ENCODE data around the gene MAP3K4.

MAP3K4 gene

DNA sequence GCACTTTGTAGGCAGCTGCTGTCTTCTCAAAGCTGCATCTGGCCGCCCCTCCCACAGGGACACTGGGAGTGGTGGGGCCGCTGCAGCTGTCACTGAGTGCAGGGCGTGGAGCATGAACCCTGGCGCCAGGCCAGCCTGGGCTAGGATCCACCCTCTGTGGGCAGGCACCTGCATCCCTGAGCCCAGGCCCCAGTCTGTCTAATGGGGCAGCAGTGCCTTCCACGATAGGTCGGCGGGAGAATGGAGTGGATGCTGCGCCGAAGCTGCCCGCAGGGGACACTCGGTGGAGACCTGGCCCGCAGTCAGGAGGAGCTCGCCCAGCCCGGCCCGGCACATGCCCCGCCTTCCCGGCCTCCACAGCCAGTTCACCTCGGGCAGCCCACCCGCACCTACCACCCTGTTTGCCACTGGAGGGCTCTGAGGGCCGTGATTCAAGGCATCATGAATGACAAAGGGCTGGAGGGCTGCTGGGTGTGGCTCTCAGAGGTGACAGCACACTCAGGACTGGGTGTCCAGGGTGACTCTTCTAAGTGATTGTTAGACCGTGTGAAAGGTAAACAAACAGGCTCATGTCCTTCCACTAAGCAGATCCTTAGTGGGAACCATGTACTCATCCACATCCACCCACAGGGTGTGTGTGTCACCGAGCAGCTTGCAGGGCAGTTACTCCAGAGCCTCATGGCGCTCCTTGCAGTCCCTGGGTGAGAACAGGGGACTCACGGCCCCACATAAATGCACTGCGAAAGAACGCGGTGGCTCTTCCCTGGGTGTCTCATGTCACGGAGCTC, 148.4 kb downstream of the MAP3K4 start:
- no peak for DNase-seq (ENCODE audit: low read depth in 4 of 4, low spot score in 1 of 4)

DNA sequence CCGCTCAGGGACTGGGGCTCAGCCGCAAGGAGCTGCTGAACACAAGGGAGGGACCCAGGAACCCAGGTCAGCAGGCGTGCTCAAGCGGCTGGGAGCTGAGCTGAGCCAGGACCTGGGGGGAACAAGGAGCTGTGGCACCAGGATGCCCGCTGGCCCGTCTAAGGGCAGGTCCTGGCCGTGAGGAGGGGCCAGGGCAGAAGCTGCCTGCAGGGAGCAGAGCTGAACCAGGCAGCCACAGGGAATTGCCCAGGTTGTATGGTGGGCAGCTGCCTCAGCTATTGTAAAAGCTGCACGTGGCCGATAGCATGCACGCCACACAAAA, 148.9 kb downstream of the MAP3K4 start:
- no peak for DNase-seq (ENCODE audit: low read depth in 4 of 4, low spot score in 1 of 4)

DNA sequence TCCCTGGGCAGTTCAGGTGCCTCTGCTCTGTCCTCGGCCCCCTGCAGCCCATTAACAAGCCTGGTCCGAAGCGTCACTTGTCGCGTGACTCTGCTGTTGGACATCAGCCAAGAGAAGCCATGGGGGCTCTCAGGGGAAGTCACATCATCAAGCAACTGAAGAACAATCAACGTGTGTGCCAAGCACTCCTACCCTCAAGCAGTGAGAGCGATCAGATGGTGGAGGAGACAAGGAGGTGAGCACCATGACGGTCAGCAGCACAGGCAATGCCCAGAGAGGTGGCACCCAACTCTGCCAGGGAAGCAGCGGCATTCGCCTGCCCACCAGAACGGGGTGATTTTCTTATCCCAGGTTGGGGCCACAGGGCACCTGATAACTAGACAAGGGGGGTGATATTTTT, 149.6 kb downstream of the MAP3K4 start:
- DNase-seq (ENCODE audit: low read depth in 4 of 4, low spot score in 1 of 4): no peak

DNA sequence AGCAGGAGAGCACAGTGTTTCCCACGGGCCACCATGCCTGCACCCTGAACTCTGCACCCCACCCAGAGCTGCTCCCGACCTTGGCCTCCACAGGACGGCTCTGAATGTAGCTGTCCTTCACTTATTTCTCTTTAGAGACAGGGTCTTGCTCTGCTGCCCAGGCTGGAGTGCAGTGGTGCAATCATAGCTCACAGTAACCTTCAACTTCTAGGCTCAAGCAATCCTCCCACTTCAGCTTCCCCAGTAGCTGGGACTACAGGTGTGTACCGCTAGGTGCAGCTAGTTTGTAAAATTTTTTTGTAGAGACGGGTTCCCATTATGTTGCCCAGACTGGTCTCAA, 151.4 kb downstream of the MAP3K4 start:
- no peak for DNase-seq (ENCODE audit: low read depth in 4 of 4, low spot score in 1 of 4)

DNA sequence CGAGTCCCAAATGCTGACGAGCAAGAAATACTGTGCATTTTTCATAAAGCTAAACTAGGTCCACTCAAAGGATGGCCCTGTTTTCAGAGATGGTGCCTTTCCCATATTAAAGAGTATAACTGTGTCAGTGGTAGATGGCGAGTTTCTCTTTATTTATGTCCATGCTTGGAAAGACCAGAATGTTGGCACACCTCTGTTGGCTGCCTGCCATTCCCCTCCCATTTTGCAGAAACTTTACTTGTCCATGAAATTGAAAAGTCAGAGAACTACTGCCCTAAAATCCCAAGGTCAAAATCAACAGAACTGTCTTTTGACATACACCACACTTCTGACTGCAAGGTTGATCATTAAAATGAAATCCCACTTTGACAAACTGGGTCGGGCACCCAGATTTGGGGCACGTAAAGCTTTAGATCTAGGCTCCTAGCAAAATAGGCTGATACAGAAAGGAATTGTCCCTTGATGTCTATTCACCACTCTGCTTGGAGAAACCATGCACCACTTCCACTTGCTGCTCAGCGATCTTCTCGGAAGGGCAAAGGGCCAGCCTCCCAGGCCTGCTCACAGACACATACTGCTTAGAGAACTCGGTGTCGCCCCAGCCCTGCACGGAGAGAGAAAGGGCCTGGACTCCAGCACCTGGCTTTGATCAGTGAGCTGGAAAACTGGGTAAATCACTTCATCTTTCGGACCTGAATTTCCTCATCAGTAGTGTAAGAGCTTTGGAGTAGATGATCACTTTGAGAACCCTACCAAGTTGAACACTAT, 152.3 kb downstream of the MAP3K4 start:
- DNase-seq (ENCODE audit: low read depth in 4 of 4, low spot score in 1 of 4): no peak

DNA sequence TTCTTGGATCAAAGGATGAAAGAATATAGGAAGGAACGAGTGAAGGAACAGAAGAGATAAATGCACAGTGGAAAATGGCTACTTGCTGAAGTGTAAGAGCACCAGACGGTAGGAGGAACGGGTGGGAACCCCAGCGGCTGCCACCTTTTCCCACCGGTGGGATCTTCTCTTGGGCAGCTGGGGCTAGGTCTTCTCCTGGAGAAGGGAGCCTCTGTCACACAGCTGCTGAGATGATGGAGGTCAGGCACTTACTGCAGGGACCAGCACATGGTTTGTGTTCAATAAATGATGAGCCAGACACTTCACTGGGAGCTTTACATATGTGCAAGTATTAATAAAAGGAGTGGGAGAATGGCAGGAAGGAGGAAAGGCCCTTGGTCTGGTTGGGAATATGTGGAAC, 158.6 kb downstream of the MAP3K4 start:
- DNase-seq (ENCODE audit: low read depth in 4 of 4, low spot score in 1 of 4): no peak

DNA sequence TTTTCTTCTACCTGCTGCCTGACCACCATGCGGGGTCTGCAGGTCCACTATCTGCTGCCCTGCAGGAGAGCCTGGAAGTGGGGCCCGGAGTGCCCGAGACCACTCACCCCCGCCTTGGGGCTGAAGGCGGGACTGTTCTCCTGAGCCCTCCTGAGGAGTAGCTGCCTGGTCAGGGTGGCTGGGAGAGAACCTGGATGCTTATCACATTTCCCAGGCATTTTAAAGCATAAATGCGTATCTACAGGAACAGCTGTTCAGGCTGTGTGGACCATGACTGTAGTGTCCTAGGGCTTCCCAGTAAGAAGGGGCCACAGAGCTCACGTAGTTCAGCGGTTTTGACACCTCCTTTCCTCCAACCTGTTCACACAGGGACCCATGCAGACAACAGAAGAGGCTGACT, 159.0 kb downstream of the MAP3K4 start:
- DNase-seq (ENCODE audit: low read depth in 4 of 4, low spot score in 1 of 4): no peak

DNA sequence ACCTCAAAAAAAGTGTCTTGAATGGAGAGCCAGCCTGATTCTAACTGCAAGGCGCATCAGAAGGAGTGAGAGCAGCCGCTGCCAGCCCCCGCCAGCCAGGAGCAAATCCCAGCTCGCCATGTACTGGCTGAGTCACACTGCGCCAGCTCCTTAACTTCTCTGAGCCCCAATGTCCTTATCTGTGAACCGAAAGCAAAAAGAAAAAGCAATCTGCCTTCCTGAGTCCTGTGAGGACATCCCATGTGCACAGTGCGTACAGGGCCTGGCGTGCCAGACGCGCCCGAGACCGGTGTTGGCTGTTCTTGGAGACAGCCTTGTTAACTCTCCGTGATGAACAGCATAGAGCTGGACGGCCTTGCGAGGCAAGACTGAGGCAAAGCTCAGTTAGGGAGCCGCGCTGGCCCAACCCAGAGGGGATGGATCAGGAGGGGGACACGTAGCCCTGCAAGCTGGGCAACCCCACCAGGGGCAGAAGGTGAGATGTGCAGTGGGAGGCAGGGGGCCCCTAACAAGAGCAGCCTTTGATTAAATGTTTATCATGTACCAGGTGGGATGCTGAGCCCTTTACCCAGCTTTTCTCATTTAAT, 159.6 kb downstream of the MAP3K4 start:
- no peak for DNase-seq (ENCODE audit: low read depth in 4 of 4, low spot score in 1 of 4)

DNA sequence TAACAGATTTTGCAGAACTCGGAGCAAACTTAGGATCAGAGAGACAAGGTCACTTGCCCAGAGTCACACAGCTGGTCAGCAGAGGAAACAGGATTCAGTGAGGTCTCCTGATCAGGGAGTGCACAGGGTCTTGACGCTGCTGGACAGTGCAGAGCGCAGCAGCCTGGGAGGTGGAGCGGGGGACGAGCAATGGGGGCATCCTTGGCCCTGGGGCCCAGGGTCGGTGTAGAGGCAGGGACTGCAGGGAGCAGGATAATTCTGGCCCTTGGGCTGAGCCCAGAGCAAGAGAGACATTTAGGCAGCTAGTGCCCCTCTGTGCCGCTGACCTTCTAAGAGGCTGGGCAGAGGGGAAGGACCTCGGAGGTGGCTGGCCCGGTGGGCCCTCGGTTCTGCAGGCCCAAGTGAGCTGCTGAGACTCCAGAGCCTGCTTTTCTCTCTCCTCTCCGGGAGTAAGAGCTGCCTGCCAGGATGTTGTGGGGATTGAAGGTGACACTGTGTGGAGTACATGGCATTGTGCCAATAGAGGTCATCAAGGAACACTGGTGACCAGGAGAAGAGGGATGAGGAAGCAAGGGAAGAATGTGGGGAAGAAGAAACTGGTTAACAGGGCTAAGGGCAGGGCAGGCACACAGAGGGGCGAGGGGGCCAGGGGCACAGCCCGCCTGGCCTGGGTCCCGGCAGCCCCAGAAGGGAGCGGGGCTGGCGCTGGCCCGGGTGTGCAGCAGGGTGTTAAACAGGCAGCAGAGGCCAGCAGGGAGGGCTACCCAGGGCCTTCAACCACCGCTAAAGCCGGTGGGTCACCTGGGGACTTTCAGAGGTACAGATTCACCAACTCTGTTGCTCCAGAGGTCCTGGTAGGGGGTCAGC, 160.3 kb downstream of the MAP3K4 start:
- DNase-seq (ENCODE audit: low read depth in 4 of 4, low spot score in 1 of 4): no peak

DNA sequence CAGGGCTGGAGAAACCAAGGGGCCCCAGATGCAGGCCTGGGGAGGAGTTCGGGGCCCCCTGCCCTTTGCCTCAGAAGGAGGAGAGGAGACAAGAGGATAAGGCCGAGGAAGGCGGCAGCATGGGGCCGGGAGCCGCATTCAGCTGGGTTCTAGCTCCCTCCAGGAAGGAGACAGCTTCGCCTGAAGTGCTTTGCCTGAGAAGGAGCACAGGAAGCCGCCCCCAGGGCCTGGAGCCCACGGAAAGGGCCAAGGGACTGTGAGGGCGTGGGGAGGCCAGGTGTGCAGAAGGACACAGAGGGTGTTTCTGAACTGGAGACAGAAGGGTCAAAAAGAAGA, 160.9 kb downstream of the MAP3K4 start:
- no peak for DNase-seq (ENCODE audit: low read depth in 4 of 4, low spot score in 1 of 4)

DNA sequence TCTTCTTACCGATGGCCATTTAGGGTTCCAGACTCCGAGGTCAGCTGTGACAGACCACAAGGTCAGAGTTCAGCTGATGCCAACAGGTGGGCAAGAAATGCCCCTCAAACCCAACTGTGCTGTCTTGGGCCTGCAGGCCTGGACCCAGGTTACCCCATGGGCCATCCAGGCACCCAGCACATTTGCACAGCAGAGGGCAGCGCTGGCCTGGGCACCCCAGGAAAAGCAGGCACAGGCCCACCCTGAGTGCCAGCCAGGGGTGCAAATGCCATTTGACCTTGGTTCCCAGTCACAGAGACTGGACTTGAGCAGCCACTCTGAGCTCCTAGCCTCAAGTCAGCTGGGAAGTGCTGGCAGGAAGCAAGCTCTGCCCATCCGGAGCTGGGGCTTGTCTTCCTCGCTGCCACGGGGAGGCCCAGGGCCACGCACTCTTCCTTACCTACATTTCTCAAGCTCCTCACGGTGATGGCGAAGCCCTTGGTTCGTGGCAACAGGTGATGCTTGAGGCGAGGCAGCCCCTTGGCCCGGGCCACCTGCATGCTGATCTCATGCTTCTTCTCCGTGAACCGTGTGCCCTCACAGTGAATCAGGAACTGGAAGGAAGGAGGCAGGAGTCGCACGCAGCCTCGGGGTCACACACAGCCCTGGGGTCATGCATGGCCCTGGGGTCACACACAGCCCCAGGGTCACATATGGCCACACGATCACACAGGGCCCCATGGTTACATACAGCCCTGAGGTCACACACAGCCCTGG, 161.5 kb downstream of the MAP3K4 start:
- DNase-seq (ENCODE audit: low read depth in 4 of 4, low spot score in 1 of 4): no peak

DNA sequence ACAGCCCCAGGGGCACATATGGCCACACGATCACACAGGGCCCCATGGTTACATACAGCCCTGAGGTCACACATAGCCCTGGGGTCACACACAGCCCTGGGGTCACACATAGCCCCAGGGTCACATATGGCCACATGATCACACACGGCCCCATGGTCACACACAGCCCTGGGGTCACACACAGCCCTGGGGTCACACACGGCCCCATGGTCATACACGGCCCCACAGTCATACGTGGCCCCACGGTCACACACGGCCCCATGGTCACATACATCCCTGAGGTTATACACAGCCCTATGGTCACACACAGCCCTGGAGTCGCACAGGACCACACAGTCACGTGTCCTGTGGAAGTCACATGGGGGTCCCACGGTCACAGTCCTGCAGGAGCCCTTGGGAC, 162.2 kb downstream of the MAP3K4 start:
- DNase-seq (ENCODE audit: low read depth in 4 of 4, low spot score in 1 of 4): no peak

DNA sequence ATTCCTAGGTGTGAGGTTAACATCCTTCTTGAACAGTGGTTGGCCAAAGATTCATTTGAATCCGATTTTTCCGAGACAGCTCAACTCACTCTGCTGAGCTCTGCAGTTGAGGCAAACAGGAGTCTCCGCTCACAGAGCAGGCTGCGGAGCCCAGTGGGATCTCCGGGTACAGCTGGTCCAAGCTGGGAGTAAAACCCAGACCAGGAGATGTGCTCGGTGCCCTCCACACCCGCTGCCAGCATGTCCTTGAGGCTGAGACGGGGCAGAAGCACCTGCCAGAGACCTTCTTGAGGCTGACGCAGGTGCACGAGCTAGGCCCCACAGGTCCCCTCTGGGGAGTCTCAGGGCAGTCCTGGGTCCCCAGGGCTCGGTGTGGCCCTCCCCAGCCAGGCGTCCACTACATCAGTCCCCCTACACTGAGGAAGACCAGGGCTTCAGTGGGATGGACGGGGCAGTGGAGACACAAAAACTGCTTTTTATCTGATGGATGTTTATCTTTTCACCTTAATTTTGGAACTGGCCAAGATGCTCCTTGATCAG, 163.3 kb downstream of the MAP3K4 start:
- no peak for DNase-seq (ENCODE audit: low read depth in 4 of 4, low spot score in 1 of 4)

DNA sequence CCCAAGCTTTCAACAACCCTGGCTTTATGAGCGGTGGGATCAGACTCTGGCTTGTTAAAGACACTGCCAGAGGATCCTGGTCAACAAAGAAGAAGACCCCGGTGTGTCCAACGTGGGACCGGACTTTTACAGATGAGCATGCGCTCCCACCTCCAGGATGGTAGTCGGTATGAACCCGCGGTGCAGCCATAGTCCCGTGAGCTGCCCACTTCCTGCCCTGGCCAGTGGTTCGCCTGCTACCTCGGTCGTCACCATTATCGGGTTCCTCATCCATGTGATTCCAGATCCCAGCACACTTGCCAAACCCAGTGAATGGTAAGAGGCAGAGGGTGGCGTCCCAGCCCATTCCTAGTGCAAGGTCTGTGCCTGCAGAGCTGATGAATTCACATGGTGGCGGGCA, 169.6 kb downstream of the MAP3K4 start:
- DNase-seq (ENCODE audit: low read depth in 4 of 4, low spot score in 1 of 4): no peak

DNA sequence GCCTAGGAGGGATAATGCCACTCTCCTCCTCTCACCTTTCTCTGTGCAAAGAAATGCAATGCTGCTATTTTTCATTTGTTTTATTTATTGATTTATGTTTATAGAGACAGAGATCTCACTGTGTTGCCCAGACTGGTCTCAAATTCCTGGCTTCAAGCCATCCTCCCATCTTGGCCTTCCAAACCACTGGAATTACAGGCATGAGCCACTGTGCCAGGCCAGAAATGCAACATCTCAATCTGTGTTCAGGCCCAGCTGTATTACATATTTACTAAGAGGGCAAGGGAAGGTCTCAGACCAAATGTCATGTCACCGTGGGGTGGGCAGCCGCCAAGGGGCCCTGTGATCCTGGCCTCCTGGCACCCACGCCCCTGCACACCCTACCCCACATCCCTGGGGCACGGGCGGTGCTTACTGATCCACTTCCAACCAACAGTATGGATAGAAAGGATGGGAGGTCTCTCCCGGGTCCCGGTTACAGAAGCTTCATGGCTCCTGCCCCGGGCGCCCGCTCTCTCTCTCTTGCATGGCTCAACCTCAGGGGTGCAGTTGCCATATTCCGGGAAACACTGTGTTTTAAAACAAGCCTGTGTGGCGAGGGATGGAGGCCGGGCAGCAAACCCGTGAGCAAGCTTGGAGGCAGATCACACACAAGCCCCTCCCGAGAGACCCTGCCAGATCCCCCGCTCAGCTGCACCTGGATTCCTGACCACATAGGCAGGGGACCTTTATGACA, 170.5 kb downstream of the MAP3K4 start:
- DNase-seq (ENCODE audit: low read depth in 4 of 4, low spot score in 1 of 4): no peak

DNA sequence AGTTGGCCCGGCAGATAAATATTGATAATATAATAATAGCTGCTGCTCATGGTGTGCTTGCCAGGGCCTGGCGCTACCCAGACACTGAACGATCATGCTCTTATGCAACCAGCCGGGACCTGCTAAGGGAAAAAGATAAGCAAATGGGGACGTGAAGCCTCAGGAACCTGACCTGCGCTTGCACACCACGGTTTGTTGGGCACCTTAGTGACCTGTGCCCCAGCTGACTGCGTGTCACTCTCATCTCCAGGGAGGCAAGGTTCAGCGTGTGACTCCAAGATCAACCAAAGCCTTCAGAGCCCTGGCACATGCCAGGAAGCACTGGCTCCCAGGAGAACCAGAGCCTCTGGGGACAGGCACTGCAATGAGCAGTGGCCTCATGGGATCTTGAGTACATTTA, 171.2 kb downstream of the MAP3K4 start:
- DNase-seq (ENCODE audit: low read depth in 4 of 4, low spot score in 1 of 4): no peak

DNA sequence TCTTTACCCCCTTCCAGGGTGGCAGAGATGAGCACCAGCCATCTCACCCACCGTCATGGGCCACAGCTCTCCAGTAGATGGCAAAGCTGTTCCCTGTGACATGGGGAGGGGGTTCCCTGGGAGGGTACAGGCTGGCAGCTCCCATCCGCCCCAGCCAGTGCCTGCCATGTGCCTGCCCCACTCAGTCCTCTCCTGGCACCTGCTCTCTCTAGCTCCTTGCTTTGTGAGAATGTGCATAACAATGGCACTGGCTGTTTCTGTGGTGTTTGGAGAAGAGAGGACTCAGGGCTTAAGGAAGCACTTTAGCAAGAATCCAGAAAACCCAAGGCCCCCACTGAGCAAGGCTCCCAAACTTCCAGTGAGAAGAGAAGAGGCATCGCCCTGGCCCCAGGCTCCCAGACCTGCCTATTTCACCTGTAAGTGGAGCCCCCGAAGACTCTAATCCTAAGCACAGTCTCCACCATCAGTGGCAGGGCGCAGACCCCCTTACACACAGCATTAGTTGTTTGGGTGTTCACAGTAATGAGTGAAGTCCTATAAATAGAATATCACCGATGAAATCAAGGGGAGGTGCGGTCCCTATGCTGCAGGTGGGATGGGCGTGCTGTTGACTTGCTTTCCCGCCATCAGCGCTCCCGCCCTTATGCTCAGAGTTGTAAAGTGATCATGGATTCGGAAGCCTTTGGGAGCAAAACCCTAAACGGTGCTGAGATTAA, 172.1 kb downstream of the MAP3K4 start:
- DNase-seq (ENCODE audit: low read depth in 4 of 4, low spot score in 1 of 4): no peak

DNA sequence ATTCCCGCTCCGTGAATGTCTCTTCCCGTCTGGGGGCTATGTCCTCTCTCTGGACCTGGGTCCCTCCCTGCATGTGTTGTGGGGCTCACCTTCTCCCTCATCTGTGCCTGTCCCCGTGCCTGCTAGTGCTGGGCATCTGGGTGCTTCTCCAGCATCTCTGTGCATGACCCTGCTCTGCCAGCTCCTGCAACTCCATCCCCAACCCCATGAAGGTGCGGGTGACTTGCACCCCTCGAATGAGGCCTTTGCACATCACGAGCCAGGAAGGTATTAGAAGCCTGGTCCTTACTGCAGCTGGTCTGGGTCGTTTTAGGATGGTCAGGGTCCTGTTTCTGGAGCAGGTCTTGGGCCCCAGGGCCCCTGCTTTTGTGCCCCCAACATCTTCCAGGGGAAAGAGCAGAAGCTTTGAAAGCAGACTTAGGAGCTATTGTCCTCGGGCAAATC, 172.6 kb downstream of the MAP3K4 start:
- no peak for DNase-seq (ENCODE audit: low read depth in 4 of 4, low spot score in 1 of 4)

DNA sequence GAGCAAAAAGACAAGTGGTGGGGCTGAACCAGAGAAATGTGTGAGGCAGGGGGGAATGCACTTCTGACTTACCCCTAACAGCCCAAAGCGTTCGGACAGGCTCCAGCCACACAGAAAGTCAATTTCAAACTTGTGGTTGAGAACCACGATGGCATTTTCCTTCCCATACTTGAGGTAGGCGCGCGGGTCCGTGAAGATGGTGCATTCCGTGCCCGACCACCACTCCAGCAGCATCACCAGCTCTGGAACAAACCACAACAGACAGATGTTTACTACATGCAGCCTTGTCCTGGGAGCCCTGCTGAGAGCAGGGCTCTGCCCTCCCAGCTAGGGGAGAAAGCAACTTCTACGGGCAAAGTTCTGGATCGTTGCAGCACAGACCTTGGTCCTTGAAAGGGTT, 174.6 kb downstream of the MAP3K4 start:
- no peak for DNase-seq (ENCODE audit: low read depth in 4 of 4, low spot score in 1 of 4)

Data from stimulated activated CD4-positive, alpha-beta T cell treated with anti-CD3 and anti-CD28 coated beads, Interleukin-1b, Interleukin-23, amount 100 ng/mL, for 24 hours (primary cell).